HCT116 (cell line): ENCODE measurements around the gene NUB1. TPM values are rescaled to one million over a fixed set of nuclear protein-coding genes. Genes with fewer than 3 reads are reported as not detected.

Source experiments
- ATAC-seq: fragments of 200-7000 bp; cut with Tn5 transposase; 2 replicates; pipeline ENCODE4 v1.9.1; 2020; ENCODE audit warnings: mild to moderate bottlenecking, moderate library complexity
- BruUV-seq: library from RNA; stranded (reverse); fragments of 400-500 nt; replicated peaks from 2 replicates; lab custom pipeline; 2021; lab: Mats Ljungman, UMichigan
- CTCF ChIA-PET: fragments of 300-600 bp; sonication (Branson Sonifier 250); formaldehyde crosslinking; loops from one replicate; lab custom pipeline; 2021; ENCODE audit warnings: antibody characterized with exemption; lab: Charles Lee
- POLR2A ChIA-PET: fragments of 300-600, 350-600 bp; sonication (Branson Sonifier 250); formaldehyde crosslinking; loops from one replicate; lab custom pipeline; 2021; ENCODE audit warnings: antibody characterized with exemption; lab: Charles Lee
- RAD21 ChIA-PET, 2 experiments: fragments of 300-600 bp; sonication (Branson Sonifier 250); formaldehyde crosslinking; loops; one replicate each; lab custom pipeline; 2023; ENCODE audit warnings: low total read pairs in 2 of 2; ENCODE audit not compliant: uncharacterized antibody in 2 of 2, unreplicated experiment in 2 of 2, low non-redundant PET in 1 of 2; lab: Charles Lee
- DNase-seq: peaks from one replicate; pipeline ENCODE4 v3.0.0-alpha.2; 2010; ENCODE audit warnings: low read depth, low spot score
- H2AFZ ChIP-seq: fragments of 200-600 bp; shearing (Covaris generic), sonication (generic); 2 replicates; pipeline ENCODE4 v1.6.1; 2017; ENCODE audit warnings: low read depth, mixed run types, mixed read lengths, antibody characterized with exemption, low read length; ENCODE audit not compliant: poor library complexity, severe bottlenecking
- H3K27ac ChIP-seq: 2 replicates; pipeline ENCODE4 v1.5.1; 2012; ENCODE audit warnings: low read depth, low read length
- H3K27me3 ChIP-seq: fragments of 200-600 bp; sonication (generic); 2 replicates; pipeline ENCODE4 v1.6.1; 2016; ENCODE audit warnings: mixed run types, low read length, mixed read lengths; ENCODE audit not compliant: insufficient read depth
- H3K36me3 ChIP-seq, 2 experiments: fragments of 200-500 bp in 1 of 2; fragments of 200-600 bp in 1 of 2; sonication (Bioruptor generic) in 1 of 2; sonication (generic) in 1 of 2; 2 replicates each; pipeline versions ENCODE4 v1.5.1 to v1.6.1; 2014 to 2016; ENCODE audit warnings: low read length in 2 of 2, inconsistent platforms in 1 of 2, mixed read lengths in 1 of 2, mixed run types in 1 of 2; ENCODE audit not compliant: insufficient read depth in 2 of 2, control insufficient read depth in 1 of 2
- H3K4me1 ChIP-seq, 2 experiments: fragments of 200-600 bp in 1 of 2; sonication (generic) in 1 of 2; 2 replicates each; pipeline versions ENCODE4 v1.5.1 to v1.6.1; 2012 to 2017; ENCODE audit warnings: low read length in 2 of 2, inconsistent platforms in 1 of 2, mild to moderate bottlenecking in 1 of 2, mixed read lengths in 1 of 2, mixed run types in 1 of 2, moderate library complexity in 1 of 2; ENCODE audit not compliant: insufficient read depth in 2 of 2, control insufficient read depth in 1 of 2
- H3K4me2 ChIP-seq: fragments of 200-600 bp; sonication (generic); 2 replicates; pipeline ENCODE4 v1.6.1; 2017; ENCODE audit warnings: mixed run types, low read length, mixed read lengths
- H3K4me3 ChIP-seq, 2 experiments: fragments of 200-600 bp in 1 of 2; sonication (generic) in 1 of 2; replicated peaks in 1 of 2; 2 replicates each; pipeline ENCODE4 v1.5.1; 2011 to 2016; ENCODE audit warnings: low read length in 2 of 2, control low read depth in 1 of 2, low read depth in 1 of 2, mild to moderate bottlenecking in 1 of 2, mixed read lengths in 1 of 2, mixed run types in 1 of 2
- H3K79me2 ChIP-seq: fragments of 200-600 bp; sonication (generic); 2 replicates; pipeline ENCODE4 v1.6.1; 2017; ENCODE audit warnings: mild to moderate bottlenecking, mixed run types, low read length, moderate library complexity, mixed read lengths; ENCODE audit not compliant: insufficient read depth
- H3K9ac ChIP-seq: fragments of 200-600 bp; sonication (generic); 2 replicates; pipeline ENCODE4 v1.6.1; 2016; ENCODE audit warnings: low read length, mixed read lengths
- H3K9me2 ChIP-seq: fragments of 200-600 bp; sonication (generic), shearing (Covaris generic); 2 replicates; pipeline ENCODE4 v1.6.1; 2017; ENCODE audit warnings: mixed run types, mild to moderate bottlenecking, moderate library complexity; ENCODE audit not compliant: insufficient read depth
- H3K9me3 ChIP-seq, 2 experiments: fragments of 200-500 bp in 1 of 2; fragments of 200-600 bp in 1 of 2; sonication (Bioruptor generic) in 1 of 2; sonication (generic) in 1 of 2; 2 replicates each; pipeline ENCODE4 v1.6.1; 2014 to 2017; ENCODE audit warnings: low read length in 2 of 2, mixed read lengths in 2 of 2, inconsistent platforms in 1 of 2, low read depth in 1 of 2, mild to moderate bottlenecking in 1 of 2, mixed run types in 1 of 2, moderate library complexity in 1 of 2; ENCODE audit not compliant: control insufficient read depth in 1 of 2, insufficient read depth in 1 of 2
- H4K20me1 ChIP-seq: fragments of 200-600 bp; sonication (generic), shearing (Covaris generic); 2 replicates; pipeline ENCODE4 v1.6.1; 2017; ENCODE audit warnings: mixed run types, mild to moderate bottlenecking, moderate library complexity; ENCODE audit not compliant: insufficient read depth
- CEBPB ChIP-seq: IDR thresholded peaks from 2 replicates; pipeline ENCODE4 v1.6.1; 2012; ENCODE audit warnings: low read depth
- CTCF ChIP-seq, 3 experiments: fragments of 200-600 bp in 1 of 3; sonication (generic) in 1 of 3; IDR thresholded peaks in 2 of 3; conservative IDR thresholded peaks in 1 of 3; 2 replicates each; pipeline ENCODE4 v1.5.1; 2012 to 2017; ENCODE audit warnings: low read depth in 2 of 3, low read length in 2 of 3, antibody characterized with exemption in 1 of 3, borderline replicate concordance in 1 of 3, control low read depth in 1 of 3, mild to moderate bottlenecking in 1 of 3, mixed read lengths in 1 of 3, mixed run types in 1 of 3, moderate library complexity in 1 of 3; ENCODE audit not compliant: insufficient read depth in 1 of 3
- EGR1 ChIP-seq: IDR thresholded peaks from 2 replicates; pipeline ENCODE4 v1.6.1; 2012; ENCODE audit warnings: low read depth
- POLR2A ChIP-seq: IDR thresholded peaks from 2 replicates; pipeline ENCODE4 v1.7.0; 2011; ENCODE audit warnings: borderline replicate concordance; ENCODE audit not compliant: insufficient read depth, insufficient read length; ENCODE audit errors: extremely low read depth
- POLR2AphosphoS5 ChIP-seq: IDR thresholded peaks from 2 replicates; pipeline ENCODE4 v1.6.1; 2011; ENCODE audit warnings: mild to moderate bottlenecking, low read depth, low read length, moderate library complexity
- REST ChIP-seq: IDR thresholded peaks from 2 replicates; pipeline ENCODE4 v1.6.1; 2012; ENCODE audit warnings: low read depth
- SRF ChIP-seq: IDR thresholded peaks from 2 replicates; pipeline ENCODE4 v1.6.1; 2012; ENCODE audit warnings: low read depth
- TCF7L2 ChIP-seq: IDR thresholded peaks from 2 replicates; pipeline ENCODE4 v1.7.0; 2011; ENCODE audit warnings: borderline replicate concordance, inconsistent platforms; ENCODE audit not compliant: insufficient read depth, insufficient read length; ENCODE audit errors: extremely low read depth
- YY1 ChIP-seq: IDR thresholded peaks from 2 replicates; pipeline ENCODE4 v1.6.1; 2011; ENCODE audit warnings: low read length, low read depth, moderate library complexity, mild to moderate bottlenecking; ENCODE audit not compliant: insufficient replicate concordance; ENCODE audit errors: extremely low read depth
- ZFX ChIP-seq: fragments of 450-650 bp; IDR thresholded peaks from 2 replicates; pipeline ENCODE4 v1.6.1; 2017
- intact Hi-C: fragments of 100-400 bp; cut with micrococcal nuclease; formaldehyde crosslinking; loops from 2 replicates; pipeline ENCODE4 v1.10.0; 2022
- total RNA-seq: library from RNA; stranded (reverse); gene quantifications from one replicate; pipeline ENCODE4 v1.2.1, GENCODE V29; 2021; ENCODE audit not compliant: unreplicated experiment
- TF ChIP-seq, protein P1 (sequence below): IDR thresholded peaks from 2 replicates; pipeline ENCODE4 v1.6.1; 2012

Gene NUB1
- total RNA-seq, 1 experiment from 2014 or later = 44.0 TPM

DNA sequence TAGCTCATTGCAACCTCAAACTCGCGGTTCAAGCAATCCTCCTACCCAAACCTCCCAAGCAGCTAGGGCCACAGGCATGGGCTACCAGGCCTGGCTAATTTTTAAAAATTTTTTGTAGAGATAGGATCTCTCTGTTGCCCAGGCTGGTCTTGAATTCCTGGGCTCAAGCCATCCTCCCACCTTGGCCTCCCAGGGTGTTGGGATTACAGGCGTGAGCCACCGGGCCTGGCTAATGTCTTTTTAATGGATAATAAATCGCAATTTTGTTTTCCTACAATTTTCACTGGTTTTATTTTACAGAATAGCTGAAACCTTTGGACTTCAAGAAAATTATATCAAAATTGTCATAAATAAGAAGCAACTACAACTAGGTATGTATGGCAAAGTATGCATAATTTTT is 10.9 kb downstream of the NUB1 start:
- BruUV-seq = no TSS peak
- intact Hi-C loops = no loop called here
- no peak for ATAC-seq
- Histone ChIP-seq H3K27ac (no peak overlapping the region), H3K4me2 (no peak overlapping the region), H3K27me3 (no peaks in the 10 kb centered on the region), H4K20me1 (no peaks in the 10 kb centered on the region), H3K9ac (no peak overlapping the region), H3K36me3 (peaks cover 29 to 35% of the 10 kb centered on the region in 2 experiments), H3K9me3 (no peaks in the 10 kb centered on the region), H3K4me3 (no peak overlapping the region)
- TF ChIP-seq CEBPB = no peak
- TF ChIP-seq SRF = no peak
- no peak for TF ChIP-seq POLR2A
- TF ChIP-seq CTCF (IDR thresholded peaks at IDR 0.05 in 2 of 3, conservative IDR thresholded peaks at IDR 0.05 in 1 of 3; ENCODE audit: borderline replicate concordance in 1 of 3, insufficient read depth in 1 of 3, low read depth in 2 of 3, low read length in 2 of 3) = no peak
- TF ChIP-seq, all 23 proteins: peak for 0
- no peaks in the 10 kb centered on the region for H3K9me2 ChIP-seq
- no peaks in the 10 kb centered on the region for H3K4me1 ChIP-seq
- DNase-seq = no peak
- ChIA-PET POLR2A (no interaction called here), CTCF (interaction anchor here (1.9 to 4.2 kb wide), 2 partner anchors 35 to 37 kb away, joined by 4 to 18 read pairs; no protein-coding TSS in a partner anchor), RAD21 (no interaction called here)
- H2AFZ ChIP-seq = no peak overlapping the region
- no peaks in the 10 kb centered on the region for H3K79me2 ChIP-seq

DNA sequence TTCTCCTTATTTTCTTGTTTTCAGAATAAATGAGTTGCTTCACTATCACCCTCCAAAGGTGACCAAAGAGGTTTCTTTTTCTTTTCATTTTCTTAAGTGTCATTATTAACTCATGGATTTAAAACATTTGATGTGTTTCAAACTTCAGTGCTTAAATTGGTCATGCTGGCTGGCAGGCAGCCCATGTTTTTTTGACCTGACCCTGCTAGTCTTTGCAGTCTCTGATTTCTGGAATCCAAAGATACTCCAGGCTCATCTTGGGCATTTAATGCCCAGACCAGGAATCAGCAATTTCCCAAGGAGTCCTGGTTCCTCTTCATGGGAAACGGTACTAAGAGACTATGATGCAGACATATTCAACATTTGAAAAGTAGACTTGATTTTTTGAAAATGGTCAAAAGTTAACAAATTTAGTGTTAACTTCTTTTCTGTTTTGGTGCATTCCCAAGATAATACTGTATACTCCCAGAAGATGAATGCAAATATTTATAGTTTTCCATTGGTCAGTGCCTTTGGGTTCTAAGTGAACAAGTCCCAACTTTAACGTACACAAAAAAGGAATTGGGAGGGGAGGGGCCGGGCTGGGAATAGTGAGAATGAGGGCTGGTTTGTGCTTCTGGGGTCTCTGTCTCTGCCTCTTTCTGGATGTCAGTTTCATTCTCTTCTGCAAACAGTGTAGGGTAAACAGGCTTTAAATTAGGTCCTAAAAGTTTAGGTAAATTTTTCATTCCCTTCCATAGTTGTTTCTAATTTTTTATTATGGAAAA is 19.8 kb downstream of the NUB1 start:
- no peak overlapping the region for H3K9ac ChIP-seq
- no peak for DNase-seq
- H3K4me3 ChIP-seq = no peak overlapping the region
- no peaks in the 10 kb centered on the region for H4K20me1 ChIP-seq
- BruUV-seq = no TSS peak
- ATAC-seq = no peak
- H3K4me2 ChIP-seq = no peak overlapping the region
- no peaks in the 10 kb centered on the region for H3K9me3 ChIP-seq
- no peaks in the 10 kb centered on the region for H3K27me3 ChIP-seq
- no peak overlapping the region for H3K27ac ChIP-seq
- H3K79me2 ChIP-seq = no peaks in the 10 kb centered on the region
- no peak overlapping the region for H2AFZ ChIP-seq
- ChIA-PET POLR2A (no interaction called here), RAD21 (no interaction called here), CTCF (no interaction called here)
- H3K4me1 ChIP-seq = no peaks in the 10 kb centered on the region
- no peaks in the 10 kb centered on the region for H3K9me2 ChIP-seq
- intact Hi-C loops = no loop called here
- peaks cover 12 to 15% of the 10 kb centered on the region in 2 experiments for H3K36me3 ChIP-seq
- TF ChIP-seq EGR1 (no peak), TCF7L2 (no peak), POLR2AphosphoS5 (no peak), ZFX (no peak), REST (no peak), YY1 (no peak), CEBPB (no peak)
- TF ChIP-seq, protein P1, sequence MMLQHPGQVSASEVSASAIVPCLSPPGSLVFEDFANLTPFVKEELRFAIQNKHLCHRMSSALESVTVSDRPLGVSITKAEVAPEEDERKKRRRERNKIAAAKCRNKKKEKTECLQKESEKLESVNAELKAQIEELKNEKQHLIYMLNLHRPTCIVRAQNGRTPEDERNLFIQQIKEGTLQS = no peak
